HEK293T (cell line): ENCODE data around the gene CDYL.

Experiments
- CTCF ChIA-PET: fragments of 350-600 bp; formaldehyde crosslinking; extraction: SDS; loops from one replicate; lab custom pipeline; 2021; ENCODE audit warnings: antibody characterized with exemption, inconsistent platforms; lab: Yijun Ruan, JAX
- POLR2A ChIA-PET: fragments of 350-600 bp; formaldehyde crosslinking; extraction: SDS; loops from one replicate; lab custom pipeline; 2020; ENCODE audit warnings: antibody characterized with exemption, inconsistent platforms; lab: Yijun Ruan, JAX
- DNase-seq: peaks from one replicate; pipeline ENCODE4 v3.0.0; 2012; ENCODE audit warnings: mixed read lengths; ENCODE audit errors: extremely low spot score
- ARNT ChIP-seq: fragments of 450-650 bp; IDR thresholded peaks from 2 replicates; pipeline ENCODE4 v1.6.1; 2017; ENCODE audit warnings: mild to moderate bottlenecking
- BHLHE40 ChIP-seq: fragments of 450-650 bp; IDR thresholded peaks from 2 replicates; pipeline ENCODE4 v1.6.1; 2016; ENCODE audit warnings: mild to moderate bottlenecking, moderate library complexity, borderline replicate concordance
- CTBP1 ChIP-seq: fragments of 450-650 bp; IDR thresholded peaks from 2 replicates; pipeline ENCODE4 v1.6.1; 2016; ENCODE audit warnings: borderline replicate concordance
- ELF4 ChIP-seq: fragments of 450-650 bp; IDR thresholded peaks from 2 replicates; pipeline ENCODE4 v1.6.1; 2017; ENCODE audit warnings: antibody characterized with exemption
- FOXA1 ChIP-seq: fragments of 450-650 bp; IDR thresholded peaks from 2 replicates; pipeline ENCODE4 v1.6.1; 2016; ENCODE audit warnings: mild to moderate bottlenecking
- FOXK2 ChIP-seq: fragments of 450-650 bp; IDR thresholded peaks from 2 replicates; pipeline ENCODE4 v1.6.1; 2016; ENCODE audit warnings: mild to moderate bottlenecking
- FOXM1 ChIP-seq: fragments of 450-650 bp; IDR thresholded peaks from 2 replicates; pipeline ENCODE4 v1.6.1; 2017; ENCODE audit warnings: mild to moderate bottlenecking, borderline replicate concordance
- HDGF ChIP-seq: fragments of 450-650 bp; IDR thresholded peaks from 2 replicates; pipeline ENCODE4 v1.6.1; 2017; ENCODE audit warnings: antibody characterized with exemption, borderline replicate concordance
- L3MBTL2 ChIP-seq: fragments of 450-650 bp; conservative IDR thresholded peaks from 2 replicates; pipeline ENCODE4 v1.6.1; 2016; ENCODE audit warnings: mild to moderate bottlenecking
- LEF1 ChIP-seq: fragments of 450-650 bp; IDR thresholded peaks from 2 replicates; pipeline ENCODE4 v1.6.1; 2017; ENCODE audit warnings: mild to moderate bottlenecking, borderline replicate concordance
- NFRKB ChIP-seq: fragments of 450-650 bp; IDR thresholded peaks from 2 replicates; pipeline ENCODE4 v1.6.1; 2016; ENCODE audit warnings: mild to moderate bottlenecking, moderate library complexity
- PKNOX1 ChIP-seq: fragments of 450-650 bp; IDR thresholded peaks from 2 replicates; pipeline ENCODE4 v1.6.1; 2016
- SP1 ChIP-seq: fragments of 450-650 bp; IDR thresholded peaks from 2 replicates; pipeline ENCODE4 v1.6.1; 2017
- SUZ12 ChIP-seq: fragments of 450-650 bp; IDR thresholded peaks from 2 replicates; pipeline ENCODE4 v1.6.1; 2016; ENCODE audit warnings: mild to moderate bottlenecking
- TARDBP ChIP-seq: fragments of 450-650 bp; IDR thresholded peaks from 2 replicates; pipeline ENCODE4 v1.6.1; 2016
- ZNF384 ChIP-seq: fragments of 450-650 bp; IDR thresholded peaks from 2 replicates; pipeline ENCODE4 v1.6.1; 2016

Gene CDYL

GRCh38 chr6:4903121-4903520 is 126.9 kb downstream of the CDYL start:
- TF ChIP-seq ARNT (no peak), HDGF (no peak), NFRKB (no peak), SUZ12 (no peak), SP1 (no peak), L3MBTL2 (no peak)
- CTCF ChIA-PET: interaction anchor here (0.6 to 0.8 kb wide), 2 partner anchors 47 to 1054 kb away, joined by 3 read pairs; partner anchors contain the start of gene FAM50B
- POLR2A ChIA-PET: no interaction called here
- DNase-seq: no peak

GRCh38 chr6:4903751-4904370 is 127.7 kb downstream of the CDYL start:
- no peak for DNase-seq
- POLR2A ChIA-PET: no interaction called here
- CTCF ChIA-PET: interaction anchor here (0.6 to 0.8 kb wide), 3 partner anchors 9 to 1055 kb away, joined by 3 read pairs; partner anchors contain the start of gene FAM50B

GRCh38 chr6:4904461-4905025 is 128.3 kb downstream of the CDYL start:
- POLR2A ChIA-PET: no interaction called here
- TF ChIP-seq LEF1: no peak
- no peak for TF ChIP-seq SUZ12
- no peak for TF ChIP-seq CTBP1
- no peak for TF ChIP-seq FOXK2
- no peak for TF ChIP-seq FOXM1
- no peak for TF ChIP-seq ZNF384
- TF ChIP-seq NFRKB: no peak
- TF ChIP-seq PKNOX1: no peak
- CTCF ChIA-PET: interaction anchor here (0.6 kb wide), 1 partner anchor 9 kb away, joined by 3 read pairs; no protein-coding TSS in a partner anchor
- DNase-seq: no peak

More at GRCh38 chr6:4903751-4904370, 127.7 kb downstream of the CDYL start:
- no peak for TF ChIP-seq FOXM1
- no peak for TF ChIP-seq SP1
- TF ChIP-seq ARNT: no peak
- no peak for TF ChIP-seq BHLHE40
- no peak for TF ChIP-seq PKNOX1
- TF ChIP-seq ZNF384: no peak
- no peak for TF ChIP-seq TARDBP
- TF ChIP-seq L3MBTL2: no peak
- TF ChIP-seq SUZ12: no peak
- TF ChIP-seq LEF1: no peak
- no peak for TF ChIP-seq ELF4
- no peak for TF ChIP-seq NFRKB

- POLR2A ChIA-PET: no interaction called here
- TF ChIP-seq BHLHE40 (no peak), CTBP1 (no peak), FOXM1 (no peak), ELF4 (no peak), FOXA1 (no peak), SP1 (no peak), FOXK2 (no peak), L3MBTL2 (no peak), SUZ12 (no peak)
- DNase-seq: no peak
- CTCF ChIA-PET: interaction anchor here (1.4 kb wide), 1 partner anchor 29 kb away, joined by 6 read pairs; no protein-coding TSS in a partner anchor
Measured at GRCh38 chr6:4905826-4906225, 129.6 kb downstream of the CDYL start.

- DNase-seq: no peak
- TF ChIP-seq ELF4: no peak
- TF ChIP-seq HDGF: no peak
- no peak for TF ChIP-seq L3MBTL2
- TF ChIP-seq SUZ12: no peak
- TF ChIP-seq CTBP1: no peak
- no peak for TF ChIP-seq FOXK2
- TF ChIP-seq ARNT: no peak
- no peak for TF ChIP-seq ZNF384
- POLR2A ChIA-PET: no interaction called here
- CTCF ChIA-PET: interaction anchor here (1.4 kb wide), 1 partner anchor 28 kb away, joined by 6 read pairs; no protein-coding TSS in a partner anchor
Measured at GRCh38 chr6:4906293-4907276, 130.4 kb downstream of the CDYL start.

- ChIA-PET CTCF (interaction anchor here (1.4 kb wide), 1 partner anchor 27 kb away, joined by 6 read pairs; no protein-coding TSS in a partner anchor), POLR2A (no interaction called here)
- no peak for TF ChIP-seq BHLHE40
- no peak for TF ChIP-seq SUZ12
- DNase-seq: no peak
Measured at GRCh38 chr6:4907602-4908001, 131.4 kb downstream of the CDYL start.

- CTCF ChIA-PET: no interaction called here
- POLR2A ChIA-PET: interaction anchor here (0.6 kb wide), 1 partner anchor 125 kb away, joined by 3 read pairs; no protein-coding TSS in a partner anchor
Measured at GRCh38 chr6:4908062-4908461, 131.9 kb downstream of the CDYL start.

More at GRCh38 chr6:4908062-4908461, 131.9 kb downstream of the CDYL start:
- DNase-seq: no peak
- TF ChIP-seq FOXA1 (no peak), NFRKB (no peak), SUZ12 (no peak), FOXM1 (no peak), L3MBTL2 (no peak), LEF1 (no peak)
